K562 (cell line): ENCODE results near the gene PRDM15.

Experiments used
- CBX5 ChIP-seq: IDR thresholded peaks from 2 replicates; pipeline ENCODE4 v1.6.1; 2014; ENCODE audit warnings: low read depth, borderline replicate concordance
- FOXM1 ChIP-seq, 2 experiments: fragments of 450-650 bp in 1 of 2; sonication (generic) in 1 of 2; formaldehyde crosslinking in 1 of 2; IDR thresholded peaks; 2 replicates each; pipeline versions ENCODE4 v1.6.1 to v1.9.0; 2017 to 2022; ENCODE audit warnings: low read depth in 2 of 2, mild to moderate bottlenecking in 2 of 2, missing genetic modification reagents in 1 of 2, moderate library complexity in 1 of 2
- MXI1 ChIP-seq: IDR thresholded peaks from 2 replicates; pipeline ENCODE4 v1.6.1; 2011; ENCODE audit warnings: low read depth, mild to moderate bottlenecking, improper control_type of control experiment, low read length
- NBN ChIP-seq: fragments of 450-650 bp; IDR thresholded peaks from 2 replicates; pipeline ENCODE4 v1.6.1; 2016; ENCODE audit warnings: low read depth, mild to moderate bottlenecking
- PATZ1 ChIP-seq: fragments of 250-450 bp; sonication (Bioruptor Pico); IDR thresholded peaks from 2 replicates; pipeline ENCODE4 v1.5.0; 2020; ENCODE audit warnings: mild to moderate bottlenecking, borderline replicate concordance
- POLR2AphosphoS5 ChIP-seq: IDR thresholded peaks from 2 replicates; pipeline ENCODE4 v1.6.1; 2011; ENCODE audit warnings: mild to moderate bottlenecking, low read depth, low read length, moderate library complexity; ENCODE audit not compliant: control insufficient read depth, insufficient read depth
- ZNF174 ChIP-seq: fragments of 250-450 bp; sonication (Bioruptor Pico); IDR thresholded peaks from 2 replicates; pipeline ENCODE4 v1.4.0; 2020; ENCODE audit warnings: mild to moderate bottlenecking
- ZNF24 ChIP-seq: fragments of 450-650 bp; IDR thresholded peaks from 2 replicates; pipeline ENCODE4 v1.6.1; 2016
- TF ChIP-seq, protein P1 (sequence below), 3 experiments: IDR thresholded peaks in 2 of 3; conservative IDR thresholded peaks in 1 of 3; 2 replicates each; pipeline ENCODE4 v1.5.1; 2011 to 2012; ENCODE audit warnings: low read length in 3 of 3, mild to moderate bottlenecking in 3 of 3, control low read depth in 2 of 3, improper control_type of control experiment in 1 of 3, inconsistent platforms in 1 of 3, low read depth in 1 of 3, mixed read lengths in 1 of 3, moderate library complexity in 1 of 3; ENCODE audit not compliant: insufficient read depth in 2 of 3

GRCh38 chr21:41796476-41797080 is 82.6 kb downstream of the PRDM15 start:
- TF ChIP-seq, protein P1, sequence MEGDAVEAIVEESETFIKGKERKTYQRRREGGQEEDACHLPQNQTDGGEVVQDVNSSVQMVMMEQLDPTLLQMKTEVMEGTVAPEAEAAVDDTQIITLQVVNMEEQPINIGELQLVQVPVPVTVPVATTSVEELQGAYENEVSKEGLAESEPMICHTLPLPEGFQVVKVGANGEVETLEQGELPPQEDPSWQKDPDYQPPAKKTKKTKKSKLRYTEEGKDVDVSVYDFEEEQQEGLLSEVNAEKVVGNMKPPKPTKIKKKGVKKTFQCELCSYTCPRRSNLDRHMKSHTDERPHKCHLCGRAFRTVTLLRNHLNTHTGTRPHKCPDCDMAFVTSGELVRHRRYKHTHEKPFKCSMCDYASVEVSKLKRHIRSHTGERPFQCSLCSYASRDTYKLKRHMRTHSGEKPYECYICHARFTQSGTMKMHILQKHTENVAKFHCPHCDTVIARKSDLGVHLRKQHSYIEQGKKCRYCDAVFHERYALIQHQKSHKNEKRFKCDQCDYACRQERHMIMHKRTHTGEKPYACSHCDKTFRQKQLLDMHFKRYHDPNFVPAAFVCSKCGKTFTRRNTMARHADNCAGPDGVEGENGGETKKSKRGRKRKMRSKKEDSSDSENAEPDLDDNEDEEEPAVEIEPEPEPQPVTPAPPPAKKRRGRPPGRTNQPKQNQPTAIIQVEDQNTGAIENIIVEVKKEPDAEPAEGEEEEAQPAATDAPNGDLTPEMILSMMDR (IDR thresholded peaks at IDR 0.05 in 2 of 3, conservative IDR thresholded peaks at IDR 0.05 in 1 of 3; ENCODE audit: insufficient read depth in 2 of 3, low read depth in 1 of 3, low read length in 3 of 3), result no peak
- no peak for TF ChIP-seq PATZ1 (CRISPR knock-in tag)
- TF ChIP-seq ZNF174 (CRISPR knock-in tag), result no peak
- TF ChIP-seq MXI1, result no peak
- TF ChIP-seq ZNF24, result no peak
- TF ChIP-seq POLR2AphosphoS5, result no peak
- TF ChIP-seq NBN, result no peak
- TF ChIP-seq FOXM1 (IDR thresholded peaks at IDR 0.05; ENCODE audit: low read depth), result no peak
- TF ChIP-seq FOXM1 (CRISPR knock-in tag; IDR thresholded peaks at IDR 0.05; ENCODE audit: low read depth), result no peak
- no peak for TF ChIP-seq CBX5
